Hepatic stellate cell (primary cell): ENCODE measurements around the gene ASMTL.
A peak's percentile ranks its signal among the peaks of the same experiment; 100 is the strongest.
"Not testable (repeated sequence)": the region's sequence is repeated elsewhere in the genome, so short reads cannot be mapped to it uniquely, and the experiment has no call there.

Experiments used
- DNase-seq: peaks from one replicate; pipeline ENCODE4 v3.0.0; 2011; ENCODE audit warnings: low spot score

The ASMTL gene

DNA sequence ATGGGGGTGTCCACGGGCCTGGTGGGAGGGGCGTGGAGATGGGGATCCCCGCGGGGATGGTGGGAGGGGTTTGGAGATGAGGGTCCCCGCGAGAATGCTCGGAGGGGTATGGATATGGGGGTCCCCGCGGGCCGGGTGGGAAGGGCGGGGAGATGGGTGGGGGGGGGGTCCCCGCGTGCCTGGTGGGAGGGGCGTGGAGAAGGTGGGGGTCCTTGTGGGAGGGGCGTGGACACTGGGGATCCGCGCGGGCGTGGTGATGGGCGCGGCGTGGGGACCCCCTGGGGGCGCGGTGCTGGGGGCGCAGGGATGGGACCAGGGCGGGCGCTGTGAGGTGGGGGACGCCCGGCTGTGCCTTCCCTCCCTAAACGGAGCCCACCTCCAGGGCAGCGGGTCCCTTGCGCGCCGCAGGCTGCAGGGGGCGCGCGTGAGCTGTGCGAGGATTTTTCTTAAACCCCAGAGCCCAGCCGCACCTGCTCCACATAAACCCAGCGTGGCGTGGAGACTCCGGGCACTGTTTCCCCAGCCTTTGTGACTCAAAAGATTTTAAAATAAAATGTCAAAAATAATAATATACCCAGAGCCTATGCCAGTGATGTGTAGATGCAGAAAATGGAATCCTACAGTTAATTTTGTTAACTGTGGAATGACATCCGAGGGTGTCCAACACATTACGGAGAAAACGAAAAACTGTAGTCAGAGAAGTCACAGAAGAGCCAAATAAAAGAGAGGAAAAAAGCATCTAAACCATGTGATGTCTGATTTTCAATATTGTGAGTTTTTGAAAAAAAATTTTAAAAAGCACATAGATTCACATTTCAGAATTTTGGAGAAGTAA is 1.5 kb upstream of the ASMTL start:
- peak; percentile 74 for DNase-seq

DNA sequence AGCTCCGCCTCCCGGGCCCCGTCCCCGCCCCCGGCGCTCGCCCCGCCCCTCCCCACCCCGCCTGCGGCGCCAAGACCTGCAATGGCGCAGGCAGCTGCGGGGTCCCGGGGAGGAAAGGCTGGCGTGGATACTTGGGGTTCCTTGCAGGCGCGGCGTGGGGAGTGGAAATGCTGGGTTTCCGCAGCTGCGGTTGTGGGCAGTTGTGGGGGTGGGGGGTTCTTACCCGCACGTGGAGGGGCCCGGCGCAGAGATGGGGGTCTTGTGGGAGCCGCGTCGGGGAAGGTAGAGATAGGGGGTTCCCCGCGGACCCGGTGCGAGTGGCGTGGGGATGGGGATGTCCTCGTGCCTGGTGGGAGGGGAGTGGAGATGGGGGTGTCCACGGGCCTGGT is 680 bp upstream of the ASMTL start:
- peak; percentile 66 for DNase-seq

DNA sequence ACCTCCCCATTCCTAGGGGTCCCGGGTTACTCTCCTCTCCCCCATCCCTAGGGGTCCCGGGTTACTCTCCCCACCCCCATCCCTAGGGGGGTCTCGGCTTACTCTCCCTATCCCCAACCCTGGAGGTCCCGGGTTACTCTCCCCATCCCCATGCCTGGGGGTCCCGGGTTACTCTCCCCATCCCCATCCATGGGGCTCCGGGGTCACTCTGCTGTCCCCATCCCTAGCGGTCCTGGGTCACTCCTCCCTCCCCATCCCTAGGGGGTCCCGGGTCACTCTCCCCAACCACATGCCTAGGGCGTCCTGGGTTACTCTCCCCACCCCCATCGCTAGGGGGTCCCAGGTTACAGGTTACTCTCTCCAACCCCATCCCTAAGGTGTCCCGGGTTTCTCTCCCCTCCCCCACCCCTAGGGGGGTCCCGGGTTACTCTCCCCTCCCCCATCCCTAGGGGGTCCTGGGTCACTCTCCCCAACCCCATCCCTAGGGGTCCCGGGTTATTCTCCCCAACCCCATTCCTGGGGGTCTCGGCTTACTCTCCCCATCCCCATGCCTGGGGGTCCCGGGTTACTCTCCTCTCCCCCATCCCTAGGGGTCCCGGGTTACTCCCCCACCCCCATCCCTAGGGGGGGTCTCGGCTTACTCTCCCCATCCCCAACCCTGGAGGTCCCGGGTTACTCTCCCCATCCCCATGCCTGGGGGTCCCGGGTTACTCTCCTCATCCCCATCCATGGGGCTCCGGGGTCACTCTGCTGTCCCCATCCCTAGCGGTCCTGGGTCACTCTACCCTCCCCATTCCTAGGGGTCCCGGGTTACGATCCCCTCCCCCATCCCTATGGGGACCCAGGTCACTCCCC is 821 bp downstream of the ASMTL start:
- DNase-seq: no peak

DNA sequence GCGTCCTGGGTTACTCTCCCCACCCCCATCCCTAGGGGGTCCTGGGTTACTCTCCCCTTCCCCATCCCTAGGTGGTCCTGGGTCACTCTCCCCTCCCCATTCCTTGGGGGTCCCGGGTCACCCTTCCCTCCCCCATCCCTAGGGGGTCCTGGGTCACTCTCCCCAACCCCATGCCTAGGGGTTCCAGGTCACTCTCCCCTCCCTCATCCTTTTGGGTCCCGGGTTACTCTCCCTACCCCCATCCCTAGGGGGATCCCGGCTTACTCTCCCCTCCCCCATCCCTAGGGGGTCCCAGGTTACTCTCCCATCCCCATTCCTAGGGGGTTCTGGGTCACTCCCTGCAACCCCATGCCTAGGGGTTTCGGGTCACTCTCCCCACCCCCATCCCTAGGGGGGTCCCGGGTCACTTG is 1.5 kb downstream of the ASMTL start:
- DNase-seq: no peak

DNA sequence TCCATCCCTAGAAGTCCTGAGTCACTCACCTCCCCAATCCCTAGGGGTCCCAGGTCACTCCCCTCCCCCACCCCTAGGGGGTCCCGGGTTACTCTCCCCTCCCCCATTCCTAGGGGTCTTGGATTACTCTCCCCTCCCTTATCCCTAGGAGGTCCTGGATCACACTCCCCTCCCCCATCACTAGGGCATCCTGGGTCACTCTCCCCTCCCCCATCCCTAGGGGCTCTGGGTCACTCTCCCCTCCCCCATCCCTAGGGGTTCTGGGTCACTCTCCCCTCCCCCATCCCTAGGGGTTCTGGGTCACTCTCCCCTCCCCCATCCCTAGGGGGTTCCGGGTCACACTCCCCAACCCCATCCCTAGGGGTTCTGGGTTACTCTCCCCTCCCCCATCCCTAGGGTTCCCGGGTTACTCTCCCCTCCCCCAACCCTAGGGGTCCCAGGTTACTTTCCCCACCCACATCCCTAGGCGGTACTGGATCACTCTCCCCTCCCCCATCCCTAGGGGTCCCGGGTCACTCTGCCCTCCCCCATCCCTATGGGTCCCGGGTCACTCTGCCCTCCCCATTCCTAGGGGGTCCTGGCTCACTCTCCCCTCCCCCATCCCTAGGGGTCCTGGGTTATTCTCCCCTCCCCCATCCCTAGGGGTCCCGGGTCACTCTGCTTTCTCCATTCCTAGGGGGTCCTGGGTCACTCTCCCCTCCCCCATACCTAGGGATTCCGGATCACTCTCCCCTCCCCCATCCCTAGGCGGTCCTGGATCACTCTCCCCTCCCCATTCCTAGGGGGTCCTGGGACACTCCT is 2.1 kb downstream of the ASMTL start:
- DNase-seq: no peak

DNA sequence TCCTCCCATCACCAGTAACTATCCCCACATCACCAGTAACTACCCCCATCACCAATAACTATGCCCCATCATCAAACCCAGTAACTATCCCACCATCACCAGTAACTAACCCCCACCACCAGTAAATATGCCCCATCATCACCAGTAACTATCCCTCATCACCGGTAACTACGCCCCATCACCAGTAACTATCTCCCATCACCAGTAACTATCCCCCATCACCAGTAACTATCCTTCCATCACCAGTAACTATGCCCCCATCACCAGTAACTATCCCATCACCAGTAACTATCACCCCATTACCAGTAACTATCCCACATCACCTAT is 2.9 kb downstream of the ASMTL start:
- DNase-seq: no peak

DNA sequence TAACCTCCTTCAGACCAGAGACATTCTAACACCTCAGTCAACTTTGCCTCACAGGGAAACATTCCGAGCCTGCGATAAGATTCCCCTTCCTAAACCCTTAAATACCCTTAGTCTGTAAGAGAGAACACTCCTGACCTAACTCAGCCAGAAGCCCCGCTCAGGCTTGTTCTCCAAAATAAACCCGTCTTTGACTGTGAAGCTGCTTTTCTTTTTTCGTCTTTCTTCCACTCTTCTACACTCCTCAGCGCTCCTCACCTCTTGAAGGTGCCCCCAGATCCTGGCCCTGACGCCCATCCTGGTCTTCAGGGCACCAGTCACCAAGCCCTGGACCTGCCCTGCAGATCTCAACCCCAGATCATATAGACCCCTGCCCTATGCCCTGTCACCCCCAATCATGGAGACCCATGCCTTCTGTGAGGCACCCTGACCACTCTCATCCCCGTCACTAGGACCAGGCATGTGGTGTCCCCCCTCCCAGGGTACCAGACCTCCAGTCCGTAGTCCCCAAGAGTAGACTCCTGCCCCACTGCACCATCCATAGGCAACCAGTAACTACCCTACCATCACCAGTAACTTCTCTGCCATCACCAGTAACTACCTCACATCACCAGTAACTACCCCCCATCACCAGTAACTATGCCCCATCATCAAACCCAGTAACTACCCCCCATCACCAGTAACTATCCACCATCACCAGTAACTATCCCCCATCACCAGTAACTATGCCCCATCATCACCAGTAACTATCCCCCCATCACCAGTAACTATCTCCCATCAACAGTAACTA is 3.5 kb downstream of the ASMTL start:
- DNase-seq: no peak

DNA sequence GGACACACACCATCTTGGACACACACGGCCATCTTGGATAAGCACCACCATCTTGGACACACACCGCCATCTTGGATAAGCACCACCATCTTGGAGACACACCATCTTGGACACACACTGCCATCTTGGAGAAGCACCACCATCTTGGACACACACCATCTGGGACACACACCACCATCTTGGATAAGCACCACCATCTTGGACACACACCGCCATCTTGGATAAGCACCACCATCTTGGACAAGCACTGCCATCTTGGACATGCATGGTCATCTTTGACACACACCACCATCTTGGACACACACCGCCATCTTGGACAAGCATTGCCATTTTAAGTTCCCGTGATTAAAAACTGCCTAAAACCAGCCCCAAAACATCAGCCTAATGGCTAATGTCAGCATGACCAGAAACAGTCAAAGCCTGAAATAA is 4.1 kb downstream of the ASMTL start:
- not testable (repeated sequence) for DNase-seq

DNA sequence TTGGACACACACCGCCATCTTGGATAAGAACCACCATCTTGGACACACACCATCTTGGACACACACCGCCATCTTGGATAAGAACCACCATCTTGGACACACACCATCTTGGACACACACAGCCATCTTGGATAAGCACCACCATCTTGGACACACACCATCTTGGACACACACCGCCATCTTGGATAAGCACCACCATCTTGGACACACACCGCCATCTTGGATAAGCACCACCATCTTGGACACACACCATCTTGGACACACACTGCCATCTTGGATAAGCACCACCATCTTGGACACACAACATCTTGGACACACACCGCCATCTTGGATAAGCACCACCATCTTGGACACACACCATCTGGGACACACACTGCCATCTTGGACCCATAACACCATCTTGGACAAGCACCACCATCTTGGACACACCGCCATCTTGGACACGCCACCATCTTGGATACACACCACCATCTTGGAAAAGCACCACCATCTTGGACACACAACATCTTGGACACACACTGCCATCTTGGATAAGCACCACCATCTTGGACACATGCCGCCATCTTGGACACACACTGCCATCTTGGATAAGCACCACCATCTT is 4.6 kb downstream of the ASMTL start:
- DNase-seq: not testable (repeated sequence)

DNA sequence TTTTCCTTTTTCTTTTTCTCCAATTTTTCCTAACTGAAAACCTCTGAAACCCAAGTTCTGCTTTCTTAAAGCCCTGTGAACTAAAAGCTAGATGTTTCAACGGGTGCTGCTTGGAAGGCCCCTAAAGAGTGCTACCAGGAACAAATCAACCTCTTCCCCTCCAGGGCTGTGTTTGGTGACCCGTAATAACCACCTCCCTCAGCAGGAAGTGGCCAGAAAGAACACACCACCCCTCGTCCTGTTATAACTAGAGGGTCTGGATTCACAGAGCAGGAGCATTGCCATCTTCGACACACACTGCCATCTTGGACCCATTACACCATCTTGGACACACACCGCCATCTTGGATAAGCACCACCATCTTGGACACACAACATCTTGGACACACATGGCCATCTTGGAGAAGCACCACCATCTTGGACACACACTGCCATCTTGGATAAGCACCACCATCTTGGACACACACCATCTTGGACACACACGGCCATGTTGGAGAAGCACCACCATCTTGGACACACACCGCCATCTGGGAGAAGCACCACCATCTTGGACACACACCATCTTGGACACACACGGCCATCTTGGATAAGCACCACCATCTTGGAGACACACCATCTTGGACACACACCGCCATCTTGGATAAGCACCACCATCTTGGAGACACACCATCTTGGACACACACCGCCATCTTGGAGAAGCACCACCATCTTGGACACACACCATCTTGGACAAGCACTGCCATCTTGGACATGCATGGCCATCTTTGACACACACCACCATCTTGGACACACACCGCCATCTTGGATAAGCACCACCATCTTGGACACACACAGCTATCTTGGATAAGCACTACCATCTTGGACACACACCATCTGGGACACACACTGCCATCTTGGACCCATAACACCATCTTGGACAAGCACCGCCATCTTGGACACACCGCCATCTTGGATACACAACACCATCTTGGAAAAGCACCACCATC is 5.4 kb downstream of the ASMTL start:
- DNase-seq: not testable (repeated sequence)

DNA sequence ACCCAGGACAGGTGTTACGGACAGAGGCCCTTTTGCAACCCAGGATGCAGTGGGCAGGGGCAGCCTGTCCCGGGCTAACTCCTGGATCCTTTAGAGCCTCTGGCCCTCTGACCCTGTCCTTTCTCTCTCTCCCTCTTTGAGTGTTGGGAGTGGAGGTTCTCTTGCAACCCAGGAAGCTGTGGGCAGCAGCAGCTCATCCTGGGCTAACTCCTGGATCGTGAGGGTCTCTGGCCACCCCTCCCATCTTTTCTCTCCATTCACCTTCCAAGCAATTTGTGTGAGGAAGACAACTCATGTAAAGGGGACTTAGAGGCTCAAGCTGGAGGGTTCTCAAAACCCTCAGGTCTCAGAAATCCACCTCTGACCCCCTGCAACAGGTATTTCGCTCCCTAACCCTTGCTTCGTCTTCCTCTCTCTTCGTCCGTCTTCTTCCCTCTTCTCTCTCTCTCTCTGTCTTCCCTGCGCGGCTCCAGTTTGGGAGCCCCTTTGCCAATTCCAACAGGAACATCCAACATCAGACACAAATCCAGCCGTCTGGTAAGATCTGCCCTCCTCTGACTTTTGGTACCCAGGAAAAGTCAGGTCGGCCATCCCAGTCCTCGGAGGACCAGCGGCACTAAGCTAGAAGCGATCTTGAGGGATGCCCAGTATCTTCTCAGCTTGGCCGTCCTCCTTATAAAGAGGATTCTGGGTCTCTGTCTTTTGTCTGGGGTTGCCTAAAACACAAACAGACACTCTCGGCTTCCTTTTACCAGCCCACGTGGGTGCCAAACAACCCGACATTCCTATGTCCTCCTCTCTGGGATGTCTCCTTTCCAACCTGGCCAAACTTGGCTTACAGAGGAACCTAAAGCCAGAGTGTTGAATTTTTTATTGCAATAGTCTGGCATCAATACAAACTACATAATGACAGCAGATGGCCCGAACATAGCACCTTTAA is 7.9 kb downstream of the ASMTL start:
- no peak for DNase-seq

DNA sequence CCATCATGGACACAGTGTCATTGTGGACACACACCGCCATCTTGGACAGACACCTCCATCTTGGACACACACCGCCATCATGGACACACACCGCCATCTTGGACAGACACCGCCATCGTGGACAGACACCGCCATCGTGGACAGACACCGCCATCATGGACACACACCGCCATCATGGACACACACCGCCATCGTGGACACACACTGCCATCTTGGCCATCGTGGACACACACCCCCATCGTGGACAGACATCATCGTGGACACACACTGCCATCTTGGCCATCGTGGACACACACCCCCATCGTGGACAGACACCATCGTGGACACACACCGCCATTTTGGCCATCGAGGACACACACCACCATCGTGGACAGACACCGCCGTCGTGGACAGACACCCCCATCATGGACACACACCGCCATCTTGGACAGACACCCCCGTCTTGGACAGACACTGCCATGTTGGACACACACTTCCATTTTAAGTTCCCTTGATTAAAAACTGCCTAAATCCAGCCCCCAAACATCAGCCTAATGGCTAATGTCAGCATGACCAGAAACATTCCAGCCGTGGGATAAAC is 9.1 kb downstream of the ASMTL start:
- DNase-seq: no peak

DNA sequence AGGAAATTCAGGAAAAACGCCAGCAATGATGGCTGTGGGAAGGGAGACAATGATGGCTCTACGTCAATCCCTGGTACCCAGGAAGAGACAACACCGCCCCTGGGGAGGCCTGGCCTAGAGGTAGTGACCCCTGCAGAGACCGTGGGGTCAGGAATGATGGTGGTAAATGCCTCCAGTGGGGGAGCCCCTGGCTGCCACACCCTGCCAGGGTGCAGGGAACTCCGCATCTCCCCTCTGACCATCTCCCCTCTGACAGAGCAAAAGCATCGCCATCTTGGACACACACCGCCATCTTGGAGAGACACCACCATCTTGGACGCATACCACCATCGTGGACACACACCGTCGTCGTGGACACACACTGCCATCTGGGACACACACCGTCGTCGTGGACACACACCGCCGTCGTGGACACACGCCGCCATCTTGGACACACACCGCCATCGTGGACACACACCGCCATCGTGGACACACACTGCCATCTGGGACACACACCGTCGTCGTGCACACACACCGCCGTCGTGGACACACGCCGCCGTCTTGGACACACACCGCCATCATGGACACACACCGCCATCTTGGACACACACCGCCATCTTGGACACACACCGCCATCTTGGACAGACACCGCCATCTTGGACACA is 9.9 kb downstream of the ASMTL start:
- no peak for DNase-seq

DNA sequence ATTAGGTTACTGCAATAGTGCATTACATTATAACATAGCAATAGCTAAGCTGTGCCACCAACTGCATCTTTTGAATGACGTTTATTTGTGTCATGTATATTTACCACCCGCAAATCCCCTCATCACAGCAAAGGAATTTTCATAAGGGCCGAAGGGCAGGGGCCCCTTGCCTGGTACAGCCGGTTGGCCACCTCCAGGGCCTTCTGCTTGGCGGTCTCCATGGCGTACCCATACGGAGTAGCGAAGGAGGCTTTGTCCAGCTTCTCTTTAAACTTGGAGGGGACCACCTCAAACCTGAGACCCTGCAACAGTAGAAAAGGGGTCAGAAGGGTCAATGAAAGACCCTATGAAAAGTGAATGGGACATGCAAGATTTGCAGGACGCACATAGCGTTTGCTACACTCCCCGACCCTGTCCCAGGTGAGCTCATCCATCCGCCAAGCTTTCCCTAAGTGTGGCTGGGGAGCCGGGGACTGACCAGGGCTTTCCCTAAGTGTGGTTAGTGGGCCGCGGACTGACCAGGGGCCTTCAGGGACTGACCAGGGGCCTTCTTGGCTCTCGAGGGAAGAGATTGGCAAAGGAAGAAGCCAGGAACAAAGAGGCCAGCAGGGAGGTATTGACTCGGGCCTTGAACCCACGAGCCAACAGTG is 10.6 kb downstream of the ASMTL start:
- no peak for DNase-seq

DNA sequence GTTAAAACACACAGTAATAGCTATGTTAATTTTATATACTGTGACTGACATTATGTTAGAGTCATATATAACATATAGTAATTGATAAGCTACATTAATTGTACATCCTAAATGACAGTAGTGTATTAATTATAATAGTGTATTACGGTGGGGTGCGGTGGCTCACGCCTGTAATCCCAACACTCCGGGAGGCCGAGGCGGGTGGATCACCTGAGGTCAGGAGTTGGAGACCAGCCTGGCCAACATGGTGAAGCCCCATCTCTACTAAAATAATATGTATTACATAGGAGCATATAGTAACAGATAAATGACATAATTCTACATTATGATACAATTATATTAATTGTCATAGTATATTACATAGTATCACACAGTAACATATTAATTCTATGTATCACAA is 12.2 kb downstream of the ASMTL start:
- DNase-seq: no peak

DNA sequence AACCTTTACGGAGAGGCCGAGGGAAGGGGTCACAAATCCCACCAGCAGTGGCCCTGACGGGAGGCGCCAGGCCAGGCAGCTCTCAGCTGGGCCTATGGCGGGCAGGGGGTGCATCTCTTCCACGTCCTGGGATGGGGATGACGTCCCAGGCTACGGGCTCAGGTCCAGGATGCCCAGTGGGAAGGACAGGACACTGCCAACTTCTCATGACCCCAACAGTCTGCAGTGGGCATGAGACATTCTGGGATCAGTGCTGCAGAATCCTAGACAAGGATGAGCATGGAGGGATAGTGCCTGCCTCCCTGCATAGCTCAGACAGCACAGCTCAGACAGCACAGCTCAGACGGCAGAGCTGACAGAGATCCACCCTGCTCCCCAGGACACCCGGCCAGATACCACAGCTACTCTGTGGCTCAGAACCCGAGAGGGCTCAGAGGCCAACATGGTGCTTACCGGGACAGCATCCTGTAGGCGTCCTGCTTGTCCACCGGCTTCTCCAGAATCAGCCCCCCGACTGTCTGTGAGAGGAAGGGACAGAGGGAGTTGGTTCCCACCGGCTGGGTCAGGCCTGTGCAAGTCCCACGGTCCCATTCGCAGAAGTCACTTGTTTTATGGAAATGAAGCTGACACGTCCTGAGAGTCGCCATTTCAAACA is 17.3 kb downstream of the ASMTL start:
- DNase-seq: no peak

DNA sequence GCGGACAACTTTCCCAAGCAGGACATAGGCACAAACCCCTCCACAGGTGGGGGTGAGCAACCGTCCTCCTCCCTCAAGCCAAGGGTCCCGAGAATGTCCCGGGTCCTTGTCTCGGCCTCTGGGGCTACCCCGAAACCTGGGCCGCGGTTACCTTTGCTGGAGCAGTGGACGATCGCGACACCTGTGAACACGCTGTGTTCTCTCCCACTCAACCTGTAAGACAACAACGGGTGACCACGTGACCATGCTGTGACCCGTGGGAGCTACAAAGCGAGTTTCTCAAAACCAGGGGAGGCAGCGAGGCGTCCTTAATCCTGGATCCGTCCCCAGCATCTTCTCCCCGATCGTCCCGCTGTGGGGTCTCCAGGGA is 17.9 kb downstream of the ASMTL start:
- DNase-seq: no peak
